ENCODE measurements around the gene C17orf114.
"Not testable (repeated sequence)": the region's sequence is repeated elsewhere in the genome, so short reads cannot be mapped to it uniquely, and the experiment has no call there.

Gene C17orf114

DNA sequence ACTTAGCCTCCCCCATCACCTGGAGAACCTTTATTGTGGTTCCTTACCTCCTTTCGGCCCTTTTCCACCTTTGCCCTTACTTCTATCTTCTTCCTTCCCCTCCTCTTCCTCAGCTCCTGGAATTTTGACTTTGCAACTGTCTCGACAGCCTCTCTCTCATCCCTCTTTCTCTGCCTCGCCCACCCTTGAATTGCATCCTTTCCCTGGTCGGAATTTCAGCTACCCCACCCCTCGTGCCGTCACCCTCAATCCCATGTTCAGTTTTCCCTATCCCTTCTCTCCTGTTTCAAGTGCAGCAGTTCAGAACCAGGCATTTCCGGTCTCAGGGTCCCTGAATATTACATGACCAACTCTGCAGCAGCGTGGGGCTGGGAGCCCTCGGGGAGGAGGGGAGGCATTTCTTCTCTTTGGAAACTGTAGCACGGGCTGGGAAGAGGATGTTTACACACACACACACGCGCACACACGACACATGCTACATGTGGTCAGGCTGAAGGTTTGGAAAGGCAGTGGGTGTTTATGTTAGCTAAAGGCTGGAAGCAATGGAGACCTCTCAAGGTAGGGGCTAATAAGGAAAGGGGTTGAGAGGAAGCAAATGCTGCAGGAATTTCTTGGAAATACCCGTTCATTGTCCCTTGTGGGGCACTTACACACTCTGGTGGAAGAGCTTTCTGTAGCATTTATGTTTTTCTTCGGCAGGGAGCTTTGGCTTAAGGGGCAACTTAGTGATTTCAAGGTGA is 32.0 kb upstream of the C17orf114 start:
- TF ChIP-seq CTCF (IDR thresholded peaks at IDR 0.05) = no peak
- no peaks in the 10 kb centered on the region for H3K27me3 Mint-ChIP-seq
- H3K9me3 Mint-ChIP-seq = no peaks in the 10 kb centered on the region
- Histone ChIP-seq H3K4me3 (ENCODE audit: low read length) (peak overlapping the region; percentile 85), H3K36me3 (ENCODE audit: insufficient read depth, low read length) (peaks cover 10% of the 10 kb centered on the region), H3K9me3 (ENCODE audit: control insufficient read depth in 1 of 2, insufficient read depth in 1 of 2, low read length in 2 of 2) (no peaks in the 10 kb centered on the region), H3K27me3 (ENCODE audit: control insufficient read depth in 1 of 2, insufficient read depth in 2 of 2, low read length in 2 of 2) (no peaks in the 10 kb centered on the region), H3K27ac (ENCODE audit: low read depth in 1 of 2, low read length in 2 of 2) (peak overlapping the region; percentile 63 to 74), H3K4me1 (ENCODE audit: insufficient read depth, low read length) (peaks cover 32% of the 10 kb centered on the region)
- POLR2A ChIA-PET = interaction anchor here (0.6 to 3.8 kb wide), 6 partner anchors 13 to 215 kb away, joined by 3 to 14 read pairs (median 6); partner anchors contain the start of genes ARRB2 and PSMB6
- ATAC-seq (ENCODE audit: poor library complexity) (no peak), DNase-seq (peak in 4 of 14 experiments; percentile 28 to 36 (median 32))
- H3K27ac Mint-ChIP-seq = peak overlapping the region; percentile 80
- peak overlapping the region; percentile 88 for H3K4me3 Mint-ChIP-seq
- intact Hi-C loops (cut with DNase I, micrococcal nuclease) = loop anchor here (2.0 to 5.0 kb wide), 2 partner anchors 37 kb away; partner anchors contain the start of gene PSMB6 (in 2 of the 2)
- H3K4me1 Mint-ChIP-seq (ENCODE audit: low read depth) = peaks cover 52% of the 10 kb centered on the region
- H3K36me3 Mint-ChIP-seq (ENCODE audit: low read depth) = peaks cover 19% of the 10 kb centered on the region
- CTCF ChIA-PET = interaction anchor here (4.1 kb wide), 1 partner anchor 44 kb away, joined by 13 read pairs; no protein-coding TSS in a partner anchor

DNA sequence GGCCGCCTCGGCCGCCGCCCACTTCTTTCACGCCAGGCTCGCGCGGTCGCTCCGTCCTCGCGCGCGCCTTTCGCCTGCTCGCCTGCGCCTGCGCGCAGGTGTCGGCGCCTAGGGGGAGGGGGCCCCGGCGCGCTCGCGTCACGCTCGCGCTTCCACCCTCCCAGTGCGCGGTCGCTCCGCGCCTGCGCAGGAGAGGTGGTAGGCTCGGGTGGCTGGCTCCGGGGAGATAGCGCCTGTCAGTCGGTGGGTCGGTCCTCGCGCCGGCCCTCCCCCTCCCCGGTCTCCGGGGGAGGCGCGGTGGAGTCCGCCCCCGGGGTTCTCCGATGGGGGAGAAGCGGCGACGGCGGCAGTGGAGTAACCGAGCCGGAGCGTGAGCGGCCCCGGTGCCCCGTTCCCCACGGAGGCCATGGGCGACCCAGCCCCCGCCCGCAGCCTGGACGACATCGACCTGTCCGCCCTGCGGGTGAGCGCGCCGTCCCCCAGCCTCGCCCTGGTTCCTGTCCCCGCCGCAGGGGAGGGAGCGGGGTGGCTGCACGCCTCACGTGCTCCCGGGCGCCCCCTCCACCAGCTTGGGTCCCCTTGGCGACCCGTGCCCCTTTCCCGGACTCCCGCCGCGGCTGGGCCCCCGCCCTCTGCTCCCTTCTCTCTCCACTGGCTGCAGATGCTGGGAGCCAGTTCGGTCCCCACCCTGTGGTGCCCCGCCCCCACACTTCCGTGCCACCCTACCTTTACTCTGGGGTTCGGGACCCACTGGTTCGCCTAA is 31.2 kb upstream of the C17orf114 start, which contains the start of gene MINK1:
Gene MINK1 (plus strand): TSS at position 163 of the 763 bp plus-strand sequence. CDS start 244 bp downstream, at position 407.
- POLR2A ChIA-PET = interaction anchor here (0.6 to 3.8 kb wide), 9 partner anchors 14 to 216 kb away, joined by 3 to 14 read pairs (median 4); partner anchors contain the start of genes ARRB2, PLD2, PSMB6 and RNF167
- H3K27ac Mint-ChIP-seq = peak within 1 kb of the TSS; percentile 80

DNA sequence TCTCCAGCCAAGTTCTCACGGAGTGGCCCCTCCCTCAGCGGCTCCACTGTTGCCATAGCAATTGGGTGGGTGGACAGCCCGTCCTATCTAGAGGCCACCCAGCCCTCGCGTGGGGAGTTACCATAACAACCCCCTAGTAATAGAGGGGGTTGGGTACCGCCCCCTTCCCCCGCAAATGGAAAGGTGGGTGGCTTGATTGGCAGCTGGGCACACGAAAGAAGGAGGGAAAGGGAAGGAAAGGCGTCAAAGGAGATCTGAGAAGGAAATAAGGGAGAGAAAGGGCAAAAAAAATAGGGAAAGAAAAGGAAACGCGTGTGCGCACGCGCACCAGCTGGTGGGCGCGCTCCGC is 30.7 kb upstream of the C17orf114 start:
- POLR2A ChIA-PET = interaction anchor here (0.6 to 3.8 kb wide), 5 partner anchors 26 to 123 kb away, joined by 3 to 14 read pairs (median 4); partner anchors contain the start of genes ARRB2, PLD2, PSMB6 and RNF167
- peak; percentile 3 for ATAC-seq (ENCODE audit: poor library complexity)
- H3K36me3 ChIP-seq (ENCODE audit: insufficient read depth, low read length); H3K36me3 Mint-ChIP-seq (ENCODE audit: low read depth); DNase-seq; H3K27me3 Mint-ChIP-seq; H3K9me3 Mint-ChIP-seq; H3K27me3 ChIP-seq (ENCODE audit: control insufficient read depth in 1 of 2, insufficient read depth in 2 of 2, low read length in 2 of 2); H3K9me3 ChIP-seq (ENCODE audit: control insufficient read depth in 1 of 2, insufficient read depth in 1 of 2, low read length in 2 of 2): not testable (repeated sequence)
- Histone ChIP-seq H3K27ac (ENCODE audit: low read depth in 1 of 2, low read length in 2 of 2) (peak overlapping the region; percentile 58 to 74), H3K4me3 (ENCODE audit: low read length) (peak overlapping the region; percentile 85), H3K4me1 (ENCODE audit: insufficient read depth, low read length) (peaks cover 32% of the 10 kb centered on the region)
- CTCF ChIA-PET = interaction anchor here (1.2 to 4.1 kb wide), 2 partner anchors 43 to 101 kb away, joined by 3 to 13 read pairs; no protein-coding TSS in a partner anchor
- H3K4me3 Mint-ChIP-seq = peak overlapping the region; percentile 94
- H3K4me1 Mint-ChIP-seq (ENCODE audit: low read depth) = peaks cover 42% of the 10 kb centered on the region
- peak overlapping the region; percentile 80 for H3K27ac Mint-ChIP-seq
- intact Hi-C loops (cut with DNase I, micrococcal nuclease) = loop anchor here in 1 of 2 experiments (5.0 kb wide), 1 partner anchor 36 kb away; the partner anchor contains the start of gene PSMB6

More for the DNA sequence above, 31.2 kb upstream of the C17orf114 start, which contains the start of gene MINK1:
- ATAC-seq (ENCODE audit: poor library complexity) = peak; percentile 87
- H3K4me3 Mint-ChIP-seq = peak within 1 kb of the TSS; percentile 94
- peaks cover 15% of the 10 kb centered on the region for H3K36me3 Mint-ChIP-seq (ENCODE audit: low read depth)
- DNase-seq = peak; percentile 76 to 98 (median 88)
- H3K4me1 ChIP-seq (ENCODE audit: insufficient read depth, low read length) = peaks cover 32% of the 10 kb centered on the region
- peak within 1 kb of the TSS; percentile 63 to 74 for H3K27ac ChIP-seq (ENCODE audit: low read depth in 1 of 2, low read length in 2 of 2)
- H3K27me3 ChIP-seq (ENCODE audit: control insufficient read depth in 1 of 2, insufficient read depth in 2 of 2, low read length in 2 of 2) = no peaks in the 10 kb centered on the region
- CTCF ChIA-PET = interaction anchor here (1.2 to 4.1 kb wide), 2 partner anchors 43 to 101 kb away, joined by 3 to 13 read pairs; no protein-coding TSS in a partner anchor
- H3K4me1 Mint-ChIP-seq (ENCODE audit: low read depth) = peaks cover 48% of the 10 kb centered on the region
- no peaks in the 10 kb centered on the region for H3K9me3 ChIP-seq (ENCODE audit: control insufficient read depth in 1 of 2, insufficient read depth in 1 of 2, low read length in 2 of 2)
- intact Hi-C loops (cut with DNase I, micrococcal nuclease) = loop anchor here in 1 of 2 experiments (5.0 kb wide), 1 partner anchor 36 kb away; the partner anchor contains the start of gene PSMB6
- H3K4me3 ChIP-seq (ENCODE audit: low read length) = peak within 1 kb of the TSS; percentile 85
- no peaks in the 10 kb centered on the region for H3K27me3 Mint-ChIP-seq
- H3K36me3 ChIP-seq (ENCODE audit: insufficient read depth, low read length) = peaks cover 10% of the 10 kb centered on the region
- H3K9me3 Mint-ChIP-seq = no peaks in the 10 kb centered on the region
- TF ChIP-seq CTCF (IDR thresholded peaks at IDR 0.05) = no peak
